Peyer's patch (tissue), 4 donors: ENCODE measurements around the gene KDELR3. TPM values are rescaled to one million over a fixed set of nuclear protein-coding genes. Genes with fewer than 3 reads are reported as not detected.

Experiments
- DNase-seq, 3 donors: peaks; one replicate each; pipeline ENCODE4 v3.0.0-alpha.2; 2017 to 2019
- H3K27ac ChIP-seq, 4 donors: fragments of 200-600 bp; sonication (generic); one replicate each; pipeline ENCODE4 v1.5.1; 2016 to 2019
- H3K27me3 ChIP-seq, 2 donors: fragments of 200-600 bp; sonication (generic); one replicate each; pipeline ENCODE4 v1.5.1; 2019
- H3K36me3 ChIP-seq, 3 donors: fragments of 200-600 bp; sonication (generic); one replicate each; pipeline ENCODE4 v1.5.1; 2016 to 2019
- H3K4me1 ChIP-seq, 4 donors: fragments of 200-600 bp; sonication (generic); one replicate each; pipeline ENCODE4 v1.5.1; 2016 to 2019
- H3K4me3 ChIP-seq, 4 donors: fragments of 200-600 bp; sonication (generic); 1 replicate in 3 of 4; 2 replicates in 1 of 4; pipeline ENCODE4 v1.5.1; 2016 to 2019; ENCODE audit warnings: mild to moderate bottlenecking in 1 of 4
- H3K9me3 ChIP-seq, 4 donors: fragments of 200-600 bp; sonication (generic); one replicate each; pipeline ENCODE4 v1.5.1; 2016 to 2019; ENCODE audit warnings: mild to moderate bottlenecking in 1 of 4
- CTCF ChIP-seq, 6 experiments: fragments of 450-650 bp in 4 of 6; fragments of 200-600 bp in 2 of 6; sonication (generic) in 1 of 6; IDR thresholded peaks; one replicate each; pipeline ENCODE4 v1.5.1; 2017 to 2019; ENCODE audit warnings: antibody characterized with exemption in 6 of 6, mild to moderate bottlenecking in 3 of 6, moderate library complexity in 1 of 6
- POLR2A ChIP-seq, 2 donors: fragments of 450-650 bp; IDR thresholded peaks; one replicate each; pipeline ENCODE4 v1.5.1; 2017; ENCODE audit warnings: antibody characterized with exemption in 2 of 2, mild to moderate bottlenecking in 2 of 2, moderate library complexity in 2 of 2
- total RNA-seq, 4 donors: library from RNA; depleted of rRNA; stranded (reverse); fragments of >200 nt; gene quantifications; one replicate each; pipeline ENCODE4 v1.1.0, GENCODE V29; 2016

The KDELR3 gene
- total RNA-seq, 4 donors from 2014 or later, result 2.5 to 20.0 (median 16.6) TPM

- Histone ChIP-seq H3K4me3 (no peak overlapping the region), H3K9me3 (no peaks in the 10 kb centered on the region), H3K27me3 (no peaks in the 10 kb centered on the region), H3K4me1 (no peaks in the 10 kb centered on the region), H3K27ac (no peak overlapping the region), H3K36me3 (peaks cover 0 to 29% (median 0%) of the 10 kb centered on the region in 3 donors)
- TF ChIP-seq POLR2A (IDR thresholded peaks at IDR 0.05), result no peak
- no peak for TF ChIP-seq CTCF (IDR thresholded peaks at IDR 0.05)
- no peak for DNase-seq
Measured at GRCh38 chr22:38477585-38477984, 9.7 kb downstream of the KDELR3 start.

- DNase-seq, result no peak
- no peaks in the 10 kb centered on the region for H3K27me3 ChIP-seq
- H3K4me3 ChIP-seq, result no peak overlapping the region
- H3K36me3 ChIP-seq, result peaks cover 0 to 45% (median 0%) of the 10 kb centered on the region in 3 donors
- TF ChIP-seq POLR2A (IDR thresholded peaks at IDR 0.05) (no peak), CTCF (IDR thresholded peaks at IDR 0.05) (no peak)
- H3K9me3 ChIP-seq, result no peaks in the 10 kb centered on the region
- no peak overlapping the region for H3K27ac ChIP-seq
- H3K4me1 ChIP-seq, result no peaks in the 10 kb centered on the region
Measured at GRCh38 chr22:38479096-38479837, 11.4 kb downstream of the KDELR3 start.

- no peaks in the 10 kb centered on the region for H3K9me3 ChIP-seq
- no peak overlapping the region for H3K27ac ChIP-seq
- no peak for DNase-seq
- H3K36me3 ChIP-seq, result peaks cover 0 to 66% (median 0%) of the 10 kb centered on the region in 3 donors
- no peaks in the 10 kb centered on the region for H3K4me1 ChIP-seq
- no peaks in the 10 kb centered on the region for H3K27me3 ChIP-seq
- no peak overlapping the region for H3K4me3 ChIP-seq
- TF ChIP-seq CTCF (IDR thresholded peaks at IDR 0.05) (no peak), POLR2A (IDR thresholded peaks at IDR 0.05) (no peak)
Measured at GRCh38 chr22:38481162-38481870, 13.4 kb downstream of the KDELR3 start.

GRCh38 chr22:38481871-38482332 is 14.0 kb downstream of the KDELR3 start:
- H3K36me3 ChIP-seq, result peaks cover 0 to 72% (median 0%) of the 10 kb centered on the region in 3 donors
- H3K27me3 ChIP-seq, result no peaks in the 10 kb centered on the region
- no peak for DNase-seq
- no peaks in the 10 kb centered on the region for H3K4me1 ChIP-seq
- TF ChIP-seq CTCF (IDR thresholded peaks at IDR 0.05) (no peak), POLR2A (IDR thresholded peaks at IDR 0.05) (no peak)
- no peaks in the 10 kb centered on the region for H3K9me3 ChIP-seq
- no peak overlapping the region for H3K4me3 ChIP-seq
- H3K27ac ChIP-seq, result no peak overlapping the region

GRCh38 chr22:38482662-38483308 is 14.9 kb downstream of the KDELR3 start:
- peaks cover 0 to 81% (median 0%) of the 10 kb centered on the region in 3 donors for H3K36me3 ChIP-seq

More at GRCh38 chr22:38482662-38483308, 14.9 kb downstream of the KDELR3 start:
- Histone ChIP-seq H3K9me3 (no peaks in the 10 kb centered on the region), H3K27me3 (no peaks in the 10 kb centered on the region), H3K4me3 (no peak overlapping the region), H3K27ac (no peak overlapping the region), H3K4me1 (no peaks in the 10 kb centered on the region)
- TF ChIP-seq POLR2A (IDR thresholded peaks at IDR 0.05) (no peak), CTCF (IDR thresholded peaks at IDR 0.05) (no peak)
- DNase-seq, result no peak
